SK-N-SH treated with all-trans-retinoic acid at 6 μM for 48 hours (cell line): ENCODE results near the gene VASN.

Source experiments
- ATAC-seq: fragments of 200-7000 bp; cut with Tn5 transposase; 3 replicates; pipeline ENCODE4 v1.9.1; 2020; ENCODE audit warnings: mild to moderate bottlenecking, moderate library complexity
- ARNTL ChIP-seq: fragments of 450-650 bp; formaldehyde crosslinking; IDR thresholded peaks from 2 replicates; pipeline ENCODE4 v1.5.0; 2020; ENCODE audit warnings: low read depth, mild to moderate bottlenecking, moderate library complexity, borderline replicate concordance
- BACH2 ChIP-seq: fragments of 250-450 bp; sonication (Bioruptor Pico); IDR thresholded peaks from 2 replicates; pipeline ENCODE4 v1.9.0; 2021; ENCODE audit warnings: mild to moderate bottlenecking, borderline replicate concordance
- CSDC2 ChIP-seq: fragments of 250-450 bp; sonication (Bioruptor Pico); IDR thresholded peaks from 2 replicates; pipeline ENCODE4 v1.5.0; 2020; ENCODE audit warnings: mild to moderate bottlenecking, moderate library complexity
- ESRRG ChIP-seq: fragments of 250-450 bp; sonication (Bioruptor Pico); IDR thresholded peaks from 2 replicates; pipeline ENCODE4 v1.6.1; 2021; ENCODE audit warnings: mild to moderate bottlenecking
- GLIS3 ChIP-seq: fragments of 250-450 bp; sonication (Bioruptor Pico); IDR thresholded peaks from 2 replicates; pipeline ENCODE4 v1.5.0; 2020; ENCODE audit warnings: mild to moderate bottlenecking, moderate library complexity
- ISL1 ChIP-seq: fragments of 250-450 bp; sonication (Bioruptor Pico); IDR thresholded peaks from 2 replicates; pipeline ENCODE4 v2.1.2; 2022; ENCODE audit warnings: mild to moderate bottlenecking, moderate library complexity
- OSR1 ChIP-seq: fragments of 250-450 bp; sonication (Bioruptor Pico); IDR thresholded peaks from 2 replicates; pipeline ENCODE4 v1.8.0; 2022; ENCODE audit warnings: moderate library complexity, mild to moderate bottlenecking, inconsistent platforms
- PPARA ChIP-seq: fragments of 250-450 bp; sonication (Bioruptor Pico); IDR thresholded peaks from 2 replicates; pipeline ENCODE4 v1.5.0; 2020; ENCODE audit warnings: mild to moderate bottlenecking, borderline replicate concordance
- RARB ChIP-seq: fragments of 250-450 bp; sonication (Bioruptor Pico); IDR thresholded peaks from 2 replicates; pipeline ENCODE4 v1.8.0; 2021; ENCODE audit warnings: mild to moderate bottlenecking, moderate library complexity
- TCF4 ChIP-seq: fragments of 250-450 bp; sonication (Bioruptor Pico); IDR thresholded peaks from 2 replicates; pipeline ENCODE4 v1.8.0; 2021; ENCODE audit warnings: mild to moderate bottlenecking, moderate library complexity, borderline replicate concordance
- TOX ChIP-seq: fragments of 250-450 bp; sonication (Bioruptor Pico); IDR thresholded peaks from 2 replicates; pipeline ENCODE4 v1.8.0; 2021; ENCODE audit warnings: mild to moderate bottlenecking, moderate library complexity, borderline replicate concordance
- ZC3H10 ChIP-seq: fragments of 250-450 bp; sonication (Bioruptor Pico); IDR thresholded peaks from 2 replicates; pipeline ENCODE4 v1.5.1; 2021; ENCODE audit warnings: mild to moderate bottlenecking, moderate library complexity
- ZFP30 ChIP-seq: fragments of 450-650 bp; formaldehyde crosslinking; IDR thresholded peaks from 2 replicates; pipeline ENCODE4 v1.5.0; 2022; ENCODE audit warnings: mild to moderate bottlenecking, moderate library complexity
- ZNF565 ChIP-seq: fragments of 450-650 bp; formaldehyde crosslinking; conservative IDR thresholded peaks from 2 replicates; pipeline ENCODE4 v1.5.0; 2020; ENCODE audit warnings: low read depth, mild to moderate bottlenecking, moderate library complexity
- ZNF70 ChIP-seq: fragments of 450-650 bp; formaldehyde crosslinking; IDR thresholded peaks from 2 replicates; pipeline ENCODE4 v1.5.0; 2020; ENCODE audit warnings: mild to moderate bottlenecking, moderate library complexity
- ZNF8 ChIP-seq: fragments of 450-650 bp; formaldehyde crosslinking; IDR thresholded peaks from 2 replicates; pipeline ENCODE4 v1.5.0; 2020; ENCODE audit warnings: mild to moderate bottlenecking, moderate library complexity
- TF ChIP-seq, protein P1 (sequence below): fragments of 250-450 bp; sonication (Bioruptor Pico); IDR thresholded peaks from 2 replicates; pipeline ENCODE4 v1.5.1; 2020; ENCODE audit warnings: low read depth, mild to moderate bottlenecking, moderate library complexity
- TF ChIP-seq, protein P2 (sequence below): fragments of 250-450 bp; sonication (Bioruptor Pico); IDR thresholded peaks from 2 replicates; pipeline ENCODE4 v1.5.0; 2020; ENCODE audit warnings: mild to moderate bottlenecking, moderate library complexity
- TF ChIP-seq, protein P3 (sequence below): fragments of 250-450 bp; sonication (Bioruptor Pico); IDR thresholded peaks from 2 replicates; pipeline ENCODE4 v1.8.0; 2021; ENCODE audit warnings: low read depth, mild to moderate bottlenecking, moderate library complexity, borderline replicate concordance

The VASN gene

DNA sequence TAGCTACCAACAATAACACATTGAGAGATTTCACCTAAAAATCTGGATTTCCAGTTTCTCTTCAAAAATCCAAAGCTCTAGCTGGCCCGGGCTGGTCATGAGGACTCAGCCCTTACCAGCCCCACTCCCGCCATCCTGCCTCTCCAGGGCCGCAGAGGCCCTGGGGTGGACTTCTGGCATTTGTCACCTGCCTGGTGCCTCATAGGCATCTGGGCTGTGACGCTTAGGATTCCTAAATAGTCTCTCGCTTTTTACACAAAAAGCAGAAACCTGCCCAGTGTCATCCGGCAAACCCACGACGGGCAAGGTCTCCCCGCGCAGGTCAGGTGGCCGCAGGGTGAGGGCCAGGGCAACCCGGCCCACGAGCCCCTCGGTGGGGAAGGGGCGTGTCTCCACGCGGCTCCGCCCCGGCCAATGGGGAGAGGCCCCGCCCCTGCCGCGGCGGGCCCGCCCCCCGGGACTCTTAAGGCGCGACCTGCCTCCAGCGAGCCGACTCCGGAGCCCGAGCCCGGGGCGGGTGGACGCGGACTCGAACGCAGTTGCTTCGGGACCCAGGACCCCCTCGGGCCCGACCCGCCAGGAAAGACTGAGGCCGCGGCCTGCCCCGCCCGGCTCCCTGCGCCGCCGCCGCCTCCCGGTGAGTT lies at the start of gene VASN:
Gene VASN, plus strand, starts transcription at position 492 of the 644 bp plus-strand sequence. CDS start 9,030 bp downstream, outside the sequence.
- peak; percentile 43 for ATAC-seq
- no peak for TF ChIP-seq ARNTL (CRISPR knock-in tag)
- no peak for TF ChIP-seq ZNF70 (CRISPR knock-in tag)
- no peak for TF ChIP-seq RARB (CRISPR knock-in tag)
- TF ChIP-seq CSDC2 (CRISPR knock-in tag): no peak
- no peak for TF ChIP-seq ZC3H10 (CRISPR knock-in tag)
- TF ChIP-seq GLIS3: 0 out of 2 replicates have a peak, but pooled peaks have one; percentile 12
- TF ChIP-seq TOX (CRISPR knock-in tag): no peak
- no peak for TF ChIP-seq BACH2 (CRISPR knock-in tag)
- TF ChIP-seq ISL1 (CRISPR knock-in tag): no peak

DNA sequence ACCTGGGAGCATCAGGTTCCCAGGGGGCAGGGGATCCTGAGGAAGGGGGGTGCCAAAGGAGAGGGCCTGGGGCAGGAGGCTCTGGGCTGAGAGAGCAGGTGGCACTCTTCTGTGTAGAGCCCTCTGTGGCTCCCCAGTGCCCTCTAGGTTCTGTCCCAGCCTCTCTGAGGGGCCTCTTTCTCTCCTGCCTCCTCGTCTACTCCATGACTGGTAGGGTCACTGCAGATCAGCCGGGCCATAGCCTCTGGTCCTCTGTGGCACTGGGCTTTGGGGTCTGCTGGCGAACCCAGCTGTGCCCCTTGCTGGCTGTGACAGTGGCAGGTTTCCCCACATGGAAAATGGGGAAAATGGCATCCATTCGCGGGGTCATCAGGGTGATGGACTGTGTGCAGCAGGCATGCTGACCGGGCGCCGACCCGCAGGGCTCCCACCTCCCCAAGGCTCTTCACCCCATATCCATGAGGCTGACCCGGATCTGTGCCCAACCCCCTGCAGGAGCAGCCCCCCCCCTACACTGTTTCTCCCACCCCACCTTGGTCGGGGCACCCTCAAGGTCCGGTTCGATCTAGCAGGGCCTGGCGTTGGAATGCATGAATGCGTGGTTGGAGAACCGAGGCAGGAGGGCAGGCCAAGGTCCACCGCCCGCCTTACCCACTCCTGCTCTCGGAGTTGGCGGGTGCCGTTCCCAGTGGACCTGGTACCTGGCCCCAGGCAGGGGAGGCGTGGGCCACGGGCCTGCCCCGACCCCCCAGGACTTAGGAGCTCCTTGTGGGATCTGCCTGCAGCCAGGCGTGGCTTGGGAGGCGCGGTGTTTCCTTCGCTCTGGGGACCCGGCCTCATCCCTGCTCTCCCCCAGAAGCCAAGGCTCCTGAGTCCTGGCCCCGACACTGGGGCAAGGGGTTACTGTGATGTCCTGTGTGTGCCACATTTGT lies 49.3 kb upstream of the VASN start:
- no peak for ATAC-seq
- TF ChIP-seq TOX (CRISPR knock-in tag) (no peak), BACH2 (CRISPR knock-in tag) (no peak), ESRRG (CRISPR knock-in tag) (no peak), ZNF565 (CRISPR knock-in tag) (no peak), ZFP30 (CRISPR knock-in tag) (no peak), ZC3H10 (CRISPR knock-in tag) (no peak), ISL1 (CRISPR knock-in tag) (no peak), OSR1 (CRISPR knock-in tag) (no peak), GLIS3 (no peak), ZNF8 (no peak), RARB (CRISPR knock-in tag) (no peak), PPARA (no peak), ZNF70 (CRISPR knock-in tag) (no peak)
- TF ChIP-seq, protein P1, sequence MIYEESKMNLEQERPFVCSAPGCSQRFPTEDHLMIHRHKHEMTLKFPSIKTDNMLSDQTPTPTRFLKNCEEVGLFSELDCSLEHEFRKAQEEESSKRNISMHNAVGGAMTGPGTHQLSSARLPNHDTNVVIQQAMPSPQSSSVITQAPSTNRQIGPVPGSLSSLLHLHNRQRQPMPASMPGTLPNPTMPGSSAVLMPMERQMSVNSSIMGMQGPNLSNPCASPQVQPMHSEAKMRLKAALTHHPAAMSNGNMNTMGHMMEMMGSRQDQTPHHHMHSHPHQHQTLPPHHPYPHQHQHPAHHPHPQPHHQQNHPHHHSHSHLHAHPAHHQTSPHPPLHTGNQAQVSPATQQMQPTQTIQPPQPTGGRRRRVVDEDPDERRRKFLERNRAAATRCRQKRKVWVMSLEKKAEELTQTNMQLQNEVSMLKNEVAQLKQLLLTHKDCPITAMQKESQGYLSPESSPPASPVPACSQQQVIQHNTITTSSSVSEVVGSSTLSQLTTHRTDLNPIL: no peak
- TF ChIP-seq, protein P2, sequence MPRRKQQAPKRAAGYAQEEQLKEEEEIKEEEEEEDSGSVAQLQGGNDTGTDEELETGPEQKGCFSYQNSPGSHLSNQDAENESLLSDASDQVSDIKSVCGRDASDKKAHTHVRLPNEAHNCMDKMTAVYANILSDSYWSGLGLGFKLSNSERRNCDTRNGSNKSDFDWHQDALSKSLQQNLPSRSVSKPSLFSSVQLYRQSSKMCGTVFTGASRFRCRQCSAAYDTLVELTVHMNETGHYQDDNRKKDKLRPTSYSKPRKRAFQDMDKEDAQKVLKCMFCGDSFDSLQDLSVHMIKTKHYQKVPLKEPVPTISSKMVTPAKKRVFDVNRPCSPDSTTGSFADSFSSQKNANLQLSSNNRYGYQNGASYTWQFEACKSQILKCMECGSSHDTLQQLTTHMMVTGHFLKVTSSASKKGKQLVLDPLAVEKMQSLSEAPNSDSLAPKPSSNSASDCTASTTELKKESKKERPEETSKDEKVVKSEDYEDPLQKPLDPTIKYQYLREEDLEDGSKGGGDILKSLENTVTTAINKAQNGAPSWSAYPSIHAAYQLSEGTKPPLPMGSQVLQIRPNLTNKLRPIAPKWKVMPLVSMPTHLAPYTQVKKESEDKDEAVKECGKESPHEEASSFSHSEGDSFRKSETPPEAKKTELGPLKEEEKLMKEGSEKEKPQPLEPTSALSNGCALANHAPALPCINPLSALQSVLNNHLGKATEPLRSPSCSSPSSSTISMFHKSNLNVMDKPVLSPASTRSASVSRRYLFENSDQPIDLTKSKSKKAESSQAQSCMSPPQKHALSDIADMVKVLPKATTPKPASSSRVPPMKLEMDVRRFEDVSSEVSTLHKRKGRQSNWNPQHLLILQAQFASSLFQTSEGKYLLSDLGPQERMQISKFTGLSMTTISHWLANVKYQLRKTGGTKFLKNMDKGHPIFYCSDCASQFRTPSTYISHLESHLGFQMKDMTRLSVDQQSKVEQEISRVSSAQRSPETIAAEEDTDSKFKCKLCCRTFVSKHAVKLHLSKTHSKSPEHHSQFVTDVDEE (CRISPR knock-in tag): no peak

DNA sequence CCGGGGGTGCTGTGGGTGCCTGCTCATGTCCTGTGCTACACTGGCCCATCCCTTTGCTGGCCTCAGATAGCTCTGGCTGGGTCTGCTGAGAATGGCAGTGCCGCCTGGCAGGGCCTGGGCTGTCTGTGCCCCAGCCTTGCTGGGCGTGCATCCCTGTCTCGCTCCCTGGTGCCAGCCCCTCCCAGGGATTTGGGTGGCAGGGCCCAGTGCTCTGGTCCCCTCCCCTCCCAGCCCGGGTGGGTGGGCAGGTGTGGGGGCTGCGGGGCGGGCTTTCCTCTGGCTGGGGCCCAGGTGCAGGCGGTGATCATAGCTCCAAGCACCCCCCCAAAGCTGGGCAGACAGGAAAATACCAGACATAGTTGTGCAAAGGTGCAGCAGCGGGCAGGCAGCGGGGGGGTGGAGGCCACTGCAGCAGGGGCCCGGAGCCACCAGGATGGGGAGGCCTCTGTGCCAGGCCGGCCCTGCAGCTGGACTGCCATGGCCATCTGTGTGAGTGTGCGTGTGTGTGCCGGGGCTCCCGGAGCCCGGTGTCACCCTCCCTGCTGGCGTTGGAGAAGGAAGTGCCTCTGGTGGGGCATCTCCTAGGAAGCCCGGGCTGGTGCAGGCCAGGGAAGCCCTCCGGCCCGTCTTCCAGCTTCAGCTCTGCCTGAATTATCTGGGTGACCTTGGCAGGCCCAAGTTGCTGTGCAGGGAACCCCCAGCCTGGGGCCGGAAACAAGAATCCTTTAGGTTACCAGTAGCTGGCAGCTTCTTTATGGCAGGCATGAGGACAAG lies 48.4 kb upstream of the VASN start:
- no peak for ATAC-seq
- TF ChIP-seq, protein P2 (CRISPR knock-in tag): no peak

DNA sequence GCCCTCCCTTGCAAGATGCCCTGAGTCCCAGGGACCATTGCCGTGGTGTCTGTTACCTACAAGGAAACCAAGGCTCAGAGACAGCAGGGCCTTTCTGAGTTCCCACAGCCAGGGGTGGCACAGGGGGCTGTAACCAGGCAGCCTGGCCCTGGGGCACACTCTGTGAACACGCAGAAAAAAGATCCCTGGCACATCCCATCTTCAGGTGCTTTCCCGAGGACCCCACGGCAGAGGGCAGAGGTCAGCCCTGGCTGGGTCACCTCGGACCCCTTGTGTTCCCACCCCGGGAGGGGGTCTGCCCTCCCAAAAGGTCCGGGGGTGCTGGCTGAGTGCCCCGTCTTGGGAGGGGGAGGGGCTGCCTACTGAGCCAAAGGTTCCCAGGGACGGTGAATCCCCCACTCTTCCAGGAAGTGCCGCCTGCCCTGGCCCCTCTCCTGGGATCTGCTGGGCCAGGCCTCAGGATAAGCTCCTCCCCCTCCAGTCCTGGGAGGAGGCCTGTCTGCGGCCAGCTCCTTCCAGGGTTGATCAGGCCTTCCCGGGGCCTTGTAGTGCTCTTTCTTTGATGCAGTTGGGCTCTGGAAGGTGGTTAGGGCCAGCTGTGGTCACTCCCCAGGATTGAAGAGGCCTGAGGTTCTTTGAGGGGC lies 47.7 kb upstream of the VASN start:
- peak; percentile 36 for ATAC-seq
- TF ChIP-seq TCF4 (CRISPR knock-in tag) (no peak), ZNF8 (no peak), TOX (CRISPR knock-in tag) (no peak), BACH2 (CRISPR knock-in tag) (no peak), ARNTL (CRISPR knock-in tag) (no peak)
- TF ChIP-seq, protein P3, sequence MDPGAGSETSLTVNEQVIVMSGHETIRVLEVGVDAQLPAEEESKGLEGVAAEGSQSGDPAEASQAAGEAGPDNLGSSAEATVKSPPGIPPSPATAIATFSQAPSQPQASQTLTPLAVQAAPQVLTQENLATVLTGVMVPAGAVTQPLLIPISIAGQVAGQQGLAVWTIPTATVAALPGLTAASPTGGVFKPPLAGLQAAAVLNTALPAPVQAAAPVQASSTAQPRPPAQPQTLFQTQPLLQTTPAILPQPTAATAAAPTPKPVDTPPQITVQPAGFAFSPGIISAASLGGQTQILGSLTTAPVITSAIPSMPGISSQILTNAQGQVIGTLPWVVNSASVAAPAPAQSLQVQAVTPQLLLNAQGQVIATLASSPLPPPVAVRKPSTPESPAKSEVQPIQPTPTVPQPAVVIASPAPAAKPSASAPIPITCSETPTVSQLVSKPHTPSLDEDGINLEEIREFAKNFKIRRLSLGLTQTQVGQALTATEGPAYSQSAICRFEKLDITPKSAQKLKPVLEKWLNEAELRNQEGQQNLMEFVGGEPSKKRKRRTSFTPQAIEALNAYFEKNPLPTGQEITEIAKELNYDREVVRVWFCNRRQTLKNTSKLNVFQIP (CRISPR knock-in tag): no peak
